Neural crest cell (in vitro differentiated cells): ENCODE data around the gene ZMYM3. TPM values are rescaled to one million over a fixed set of nuclear protein-coding genes. Genes with fewer than 3 reads are reported as not detected.
"Not testable (repeated sequence)": the region's sequence is repeated elsewhere in the genome, so short reads cannot be mapped to it uniquely, and the experiment has no call there.

Source experiments
- DNase-seq: peaks from one replicate; pipeline ENCODE4 v3.0.0; 2021; ENCODE audit warnings: low read depth, mixed read lengths, low spot score
- H3K27ac Mint-ChIP-seq: one replicate; pipeline ENCODE4 v1.8.0; 2021; ENCODE audit warnings: mild to moderate bottlenecking, mixed read lengths; ENCODE audit not compliant: unreplicated experiment
- H3K27me3 Mint-ChIP-seq: 2 replicates; pipeline ENCODE4 v1.8.0; 2021; ENCODE audit warnings: low read depth, mild to moderate bottlenecking, mixed read lengths
- H3K36me3 Mint-ChIP-seq: 2 replicates; pipeline ENCODE4 v1.8.0; 2021; ENCODE audit warnings: low read depth, mild to moderate bottlenecking, mixed read lengths
- H3K4me1 Mint-ChIP-seq: 2 replicates; pipeline ENCODE4 v1.8.0; 2021; ENCODE audit warnings: mixed read lengths
- H3K4me3 Mint-ChIP-seq: one replicate; pipeline ENCODE4 v1.8.0; 2021; ENCODE audit warnings: mild to moderate bottlenecking, mixed read lengths
- H3K9me3 Mint-ChIP-seq: 2 replicates; pipeline ENCODE4 v1.8.0; 2021; ENCODE audit warnings: mixed read lengths
- long read RNA-seq: library from polyadenylated mRNA; unstranded; transcript quantifications from one replicate; pipeline ENCODE4 v2.0.0, GENCODE V29; 2020
- total RNA-seq: library from RNA; stranded (reverse); gene quantifications from 2 replicates; pipeline ENCODE4 v1.2.1, GENCODE V29; 2021
- TF ChIP-seq, protein P1 (sequence below): fragments of 200-600 bp; sonication (generic); conservative IDR thresholded peaks from 2 replicates; pipeline ENCODE4 v1.5.0; 2021; ENCODE audit warnings: antibody characterized with exemption, mild to moderate bottlenecking

The ZMYM3 gene
- total RNA-seq, result 85.2 and 87.1 TPM in 2 replicates
- long read RNA-seq, partial matches to known transcripts, result 16 of 16 reads
- long read RNA-seq, other reads (novel, unspliced or antisense), result 0 of 16 reads

DNA sequence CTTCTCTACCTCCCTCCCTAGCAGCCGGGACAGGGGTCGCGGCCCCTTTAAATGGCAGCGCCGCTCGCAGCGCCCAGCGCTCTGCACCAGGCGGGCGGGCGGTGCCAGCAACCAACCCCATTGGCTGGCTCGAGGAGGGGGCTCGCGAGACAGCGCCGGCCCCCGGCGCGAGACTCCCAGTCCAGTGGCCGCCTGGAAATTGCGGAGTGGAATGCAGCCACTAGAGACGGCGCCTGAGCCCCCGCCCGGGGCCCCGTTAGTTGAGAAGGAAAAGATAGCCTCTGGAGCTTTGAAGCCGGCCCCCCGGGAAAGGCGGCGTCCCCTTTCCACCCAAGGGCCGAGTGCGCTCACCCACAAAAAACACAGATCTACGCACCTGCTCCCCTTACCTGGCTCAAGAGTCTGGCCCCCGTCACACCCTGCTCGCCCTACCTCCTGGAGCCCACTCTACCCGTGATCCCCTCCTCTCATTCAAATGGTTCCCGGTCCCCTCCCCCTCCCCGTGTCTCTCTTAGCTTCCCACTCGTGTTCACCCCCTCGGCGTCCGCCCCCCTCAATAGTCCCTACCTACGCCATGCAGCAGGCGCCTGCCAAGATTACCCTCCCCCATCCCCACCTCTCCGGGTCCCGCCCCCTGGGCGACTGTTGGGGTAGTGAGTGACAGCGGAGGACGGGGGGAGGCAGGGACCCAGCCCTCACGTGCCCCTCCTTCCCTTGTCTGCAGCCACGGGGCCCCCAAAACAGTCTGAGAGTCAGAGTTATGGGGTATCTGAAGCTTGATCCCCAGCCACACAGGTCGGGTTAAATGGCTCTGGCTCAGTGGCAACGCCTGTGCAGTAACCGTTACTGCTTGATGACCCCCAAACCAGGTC, at the start of gene ZMYM3:
Gene ZMYM3, minus strand, starts transcription at position 49 of the 872 bp plus-strand sequence. CDS start 885 bp downstream, outside the sequence.
- peak within 1 kb of the TSS; percentile 98 for H3K4me3 Mint-ChIP-seq
- TF ChIP-seq, protein P1, sequence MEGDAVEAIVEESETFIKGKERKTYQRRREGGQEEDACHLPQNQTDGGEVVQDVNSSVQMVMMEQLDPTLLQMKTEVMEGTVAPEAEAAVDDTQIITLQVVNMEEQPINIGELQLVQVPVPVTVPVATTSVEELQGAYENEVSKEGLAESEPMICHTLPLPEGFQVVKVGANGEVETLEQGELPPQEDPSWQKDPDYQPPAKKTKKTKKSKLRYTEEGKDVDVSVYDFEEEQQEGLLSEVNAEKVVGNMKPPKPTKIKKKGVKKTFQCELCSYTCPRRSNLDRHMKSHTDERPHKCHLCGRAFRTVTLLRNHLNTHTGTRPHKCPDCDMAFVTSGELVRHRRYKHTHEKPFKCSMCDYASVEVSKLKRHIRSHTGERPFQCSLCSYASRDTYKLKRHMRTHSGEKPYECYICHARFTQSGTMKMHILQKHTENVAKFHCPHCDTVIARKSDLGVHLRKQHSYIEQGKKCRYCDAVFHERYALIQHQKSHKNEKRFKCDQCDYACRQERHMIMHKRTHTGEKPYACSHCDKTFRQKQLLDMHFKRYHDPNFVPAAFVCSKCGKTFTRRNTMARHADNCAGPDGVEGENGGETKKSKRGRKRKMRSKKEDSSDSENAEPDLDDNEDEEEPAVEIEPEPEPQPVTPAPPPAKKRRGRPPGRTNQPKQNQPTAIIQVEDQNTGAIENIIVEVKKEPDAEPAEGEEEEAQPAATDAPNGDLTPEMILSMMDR, result no peak
- H3K9me3 Mint-ChIP-seq, result no peaks in the 10 kb centered on the region
- peak within 1 kb of the TSS; percentile 92 for H3K27ac Mint-ChIP-seq
- peak; percentile 68 for DNase-seq
- peaks cover 7% of the 10 kb centered on the region for H3K36me3 Mint-ChIP-seq
- no peaks in the 10 kb centered on the region for H3K27me3 Mint-ChIP-seq
- H3K4me1 Mint-ChIP-seq, result peaks cover 29% of the 10 kb centered on the region

DNA sequence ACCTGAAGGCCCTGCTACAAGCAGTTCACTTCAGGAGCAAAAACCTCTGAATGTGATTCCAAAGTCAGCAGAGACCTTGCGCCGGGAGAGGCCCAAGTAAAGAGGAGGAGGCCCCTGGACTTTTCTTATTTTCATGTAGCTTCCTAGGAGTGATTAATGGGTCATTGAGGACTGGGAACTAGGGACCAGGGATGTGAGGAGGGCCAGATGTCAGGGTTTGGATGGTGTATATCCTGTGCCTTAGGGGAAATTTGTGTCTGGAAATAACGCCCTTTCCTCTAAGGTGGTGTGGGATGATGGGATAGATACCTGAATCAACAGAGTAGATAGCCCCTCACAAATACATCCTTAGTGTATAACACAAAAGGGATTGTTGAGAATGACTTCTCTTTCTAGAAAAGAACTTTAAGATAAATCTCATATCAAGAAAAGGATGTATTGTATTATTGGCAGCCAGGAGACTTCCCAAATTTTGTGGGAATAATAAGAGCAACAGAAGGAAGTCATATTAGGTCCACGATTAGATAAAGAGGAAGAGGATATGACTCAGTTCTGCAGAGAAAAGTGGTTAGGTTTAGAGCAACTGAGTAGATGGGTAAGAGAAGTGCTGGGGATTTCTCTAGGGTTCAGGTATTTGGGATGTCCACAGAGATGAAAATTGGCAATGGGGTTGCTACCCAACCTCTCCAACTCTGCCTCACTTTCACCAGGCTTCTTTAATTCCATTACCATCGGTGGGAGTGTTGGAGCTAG, 48.7 kb upstream of the ZMYM3 start:
- TF ChIP-seq, protein P1, result no peak
- Mint-ChIP-seq H3K4me1 (peaks cover 6% of the 10 kb centered on the region), H3K27ac (no peak overlapping the region), H3K36me3 (peaks cover 37% of the 10 kb centered on the region), H3K27me3 (no peaks in the 10 kb centered on the region), H3K4me3 (peak overlapping the region; percentile 23), H3K9me3 (no peaks in the 10 kb centered on the region)
- no peak for DNase-seq

DNA sequence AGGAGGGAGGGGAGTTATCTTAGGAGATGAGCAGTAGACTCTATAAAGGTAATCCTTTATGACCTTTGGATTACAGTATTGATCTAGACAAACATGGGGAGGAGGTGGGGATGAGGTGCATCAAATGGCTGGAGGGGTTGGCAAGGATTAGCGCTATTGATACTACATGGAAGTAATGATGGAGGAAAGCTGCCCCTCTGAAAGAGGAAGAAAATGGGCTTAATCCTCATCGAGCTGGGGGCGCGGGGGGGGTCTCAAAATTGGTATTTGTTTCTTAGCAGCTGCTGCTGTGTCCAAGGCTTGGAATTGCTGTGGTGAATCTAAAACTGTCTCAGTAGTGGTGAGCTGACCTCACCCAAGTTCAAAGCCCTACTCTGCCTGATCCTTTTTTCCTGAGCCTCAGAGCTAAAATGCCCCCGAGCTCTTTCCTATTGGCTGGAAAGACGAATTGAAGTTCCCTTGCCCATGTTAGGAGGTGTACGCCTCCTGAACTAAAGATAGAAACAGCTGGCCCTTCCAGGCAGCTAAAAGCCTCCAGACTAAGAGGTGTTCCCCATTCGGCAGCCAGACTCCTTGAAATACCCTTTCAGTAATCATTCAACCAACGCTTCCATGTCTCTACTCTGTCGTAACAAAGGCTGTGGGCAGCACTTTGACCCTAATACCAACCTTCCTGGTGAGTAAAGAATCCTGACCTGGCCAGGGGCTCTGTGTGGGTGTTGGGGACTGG, 47.4 kb upstream of the ZMYM3 start, which contains the start of gene ITGB1BP2:
Gene ITGB1BP2, plus strand, starts transcription at position 556 of the 730 bp plus-strand sequence. Its CDS starts 57 bp downstream, at position 613.
- H3K27me3 Mint-ChIP-seq, result no peaks in the 10 kb centered on the region
- H3K9me3 Mint-ChIP-seq, result no peaks in the 10 kb centered on the region
- DNase-seq, result no peak
- H3K4me3 Mint-ChIP-seq, result peak within 1 kb of the TSS; percentile 36
- peaks cover 6% of the 10 kb centered on the region for H3K4me1 Mint-ChIP-seq
- TF ChIP-seq, protein P1, result no peak
- H3K36me3 Mint-ChIP-seq, result peaks cover 47% of the 10 kb centered on the region
- H3K27ac Mint-ChIP-seq, result no peak within 1 kb of the TSS

DNA sequence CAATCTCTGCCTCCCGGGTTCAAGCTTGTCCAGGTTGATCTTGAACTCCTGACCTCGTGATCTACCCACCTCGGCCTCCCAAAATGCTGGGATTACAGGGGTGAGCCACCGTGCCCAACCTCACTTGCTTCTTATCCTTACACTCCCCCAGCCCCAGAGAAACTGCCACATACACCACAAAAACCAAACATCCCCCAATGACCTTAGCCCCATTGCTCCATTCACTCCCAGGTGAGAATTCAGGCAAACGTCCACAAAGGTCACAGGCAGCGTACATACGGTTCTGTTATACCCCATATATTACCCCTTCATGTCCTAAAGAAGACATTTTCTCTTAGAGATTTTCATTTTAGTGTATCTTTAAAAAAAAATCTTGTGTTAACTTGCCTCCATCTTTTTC, 46.6 kb upstream of the ZMYM3 start:
- not testable (repeated sequence) for H3K9me3 Mint-ChIP-seq, H3K4me1 Mint-ChIP-seq, H3K27me3 Mint-ChIP-seq, DNase-seq, H3K27ac Mint-ChIP-seq
- Mint-ChIP-seq H3K4me3 (peak overlapping the region; percentile 36), H3K36me3 (peaks cover 50% of the 10 kb centered on the region)

DNA sequence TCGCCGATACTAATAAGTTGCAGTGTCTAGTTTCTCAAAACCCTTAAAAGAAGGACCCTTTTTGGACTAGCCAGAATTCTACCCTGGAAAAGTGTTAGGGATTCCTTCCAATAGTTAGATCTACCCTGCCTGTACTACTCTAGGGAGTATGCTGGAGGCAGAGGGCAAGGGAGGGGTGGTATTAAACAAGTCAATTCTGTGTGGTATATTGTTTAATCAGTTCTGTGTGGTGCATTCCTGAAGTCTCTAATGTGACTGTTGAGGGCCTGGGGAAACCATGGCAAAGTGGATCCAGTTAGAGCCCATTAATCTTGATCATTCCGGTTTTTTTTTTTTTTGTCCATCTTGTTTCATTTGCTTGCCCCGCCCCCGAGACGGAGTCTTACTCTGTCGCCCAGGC, 46.1 kb upstream of the ZMYM3 start:
- H3K27me3 Mint-ChIP-seq, H3K27ac Mint-ChIP-seq, DNase-seq, H3K4me1 Mint-ChIP-seq, H3K9me3 Mint-ChIP-seq, H3K4me3 Mint-ChIP-seq: not testable (repeated sequence)
- peaks cover 46% of the 10 kb centered on the region for H3K36me3 Mint-ChIP-seq

DNA sequence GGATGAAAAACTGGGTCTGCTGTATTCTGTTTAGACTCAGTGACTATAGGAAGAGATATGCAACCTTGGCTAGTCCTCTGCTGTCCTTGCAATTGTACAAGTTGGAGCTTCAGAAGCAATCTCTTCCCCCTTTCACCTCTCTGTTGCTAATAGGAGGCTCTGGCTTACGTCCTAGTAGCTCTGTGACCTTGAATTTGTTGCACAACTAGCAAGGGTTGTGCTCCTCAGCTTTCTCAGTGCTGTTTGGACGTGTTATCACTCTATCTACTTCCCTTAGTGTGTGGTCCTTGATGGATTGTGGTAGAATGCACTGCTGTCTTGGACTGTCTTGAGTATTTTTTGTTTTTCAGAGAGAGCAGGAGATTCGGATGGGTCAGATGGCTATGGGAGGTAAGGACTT, 44.2 kb upstream of the ZMYM3 start:
- peaks cover 6% of the 10 kb centered on the region for H3K4me1 Mint-ChIP-seq
- TF ChIP-seq, protein P1, result no peak
- H3K27ac Mint-ChIP-seq, result no peak overlapping the region
- DNase-seq, result no peak
- peaks cover 45% of the 10 kb centered on the region for H3K36me3 Mint-ChIP-seq
- H3K4me3 Mint-ChIP-seq, result no peak overlapping the region
- H3K9me3 Mint-ChIP-seq, result no peaks in the 10 kb centered on the region
- no peaks in the 10 kb centered on the region for H3K27me3 Mint-ChIP-seq
